Left ventricle myocardium superior (tissue), 1 donor: ENCODE results near the gene ACTN2. TPM values are rescaled to one million over a fixed set of nuclear protein-coding genes. Genes with fewer than 3 reads are reported as not detected.
A peak's percentile ranks its signal among the peaks of the same experiment; 100 is the strongest.

Experiments
- ATAC-seq: fragments of 200-7000 bp; cut with Tn5 transposase; one replicate; pipeline ENCODE4 v1.9.1; 2020; ENCODE audit warnings: mild to moderate bottlenecking, moderate library complexity
- DNase-seq: peaks from one replicate; pipeline ENCODE4 v3.0.0-alpha.2; 2020
- intact Hi-C: fragments of 100-400 bp; cut with micrococcal nuclease; formaldehyde crosslinking; loops from one replicate; pipeline ENCODE4 v1.11.0; 2022
- total RNA-seq: library from RNA; stranded (reverse); fragmentation: NEBNext Ultra II Directional; extraction: Animal tissue kit (Norgen Biotek cat#: 25700); gene quantifications from one replicate; pipeline ENCODE4 v1.2.1, GENCODE V29; 2021
- donor health status: DM: no; HTN: yes; CAD: no; lungs with severe emphysema.

ACTN2 gene
- total RNA-seq, 1 donor from 2014 or later = 2,394 TPM

DNA sequence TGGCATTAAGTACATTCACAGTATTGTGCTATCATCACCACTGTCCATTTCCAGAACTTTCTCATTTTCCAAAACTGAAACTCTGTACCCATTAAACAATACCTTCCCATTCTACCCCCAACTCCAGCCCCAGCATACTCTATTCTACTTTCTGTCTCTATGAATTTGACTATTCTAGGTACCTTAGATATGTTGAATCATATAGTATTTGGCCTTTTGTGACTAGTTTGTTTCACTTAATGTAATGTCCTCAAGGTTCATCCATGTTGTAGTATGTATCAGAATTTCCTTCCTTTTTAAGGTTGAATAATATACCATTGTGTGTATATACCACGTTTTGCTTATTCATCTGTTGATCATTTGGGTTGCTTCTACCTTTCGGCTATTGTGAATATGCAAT lies 120.3 kb downstream of the ACTN2 start:
- intact Hi-C loops = no loop called here
- ATAC-seq = no peak

DNA sequence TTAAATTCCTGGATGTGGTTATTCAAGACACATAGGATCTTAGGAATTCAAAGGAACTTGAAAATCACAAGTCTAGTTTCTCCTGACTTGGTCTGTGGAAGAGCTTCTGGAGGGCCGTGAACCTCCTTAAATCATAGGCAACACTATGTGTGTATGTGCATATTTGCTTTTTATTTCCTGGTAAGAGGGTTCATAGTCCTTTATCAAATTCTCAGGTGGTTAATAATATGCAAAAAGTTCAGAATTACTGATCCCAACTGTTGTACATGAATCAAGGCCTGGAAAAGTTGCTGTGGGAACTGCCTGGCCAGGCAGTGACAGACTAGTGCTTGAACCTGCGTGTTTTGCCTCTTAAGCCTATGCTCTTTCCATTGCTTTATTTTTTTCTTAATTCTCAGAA lies 121.7 kb downstream of the ACTN2 start:
- ATAC-seq (no peak), DNase-seq (no peak)
- intact Hi-C loops = no loop called here

More for the DNA sequence above, 120.3 kb downstream of the ACTN2 start:
- no peak for DNase-seq

- peak; percentile 10 for ATAC-seq
- intact Hi-C loops = no loop called here
- no peak for DNase-seq
Measured at GRCh38 chr1:236808564-236809130, 122.3 kb downstream of the ACTN2 start.

DNA sequence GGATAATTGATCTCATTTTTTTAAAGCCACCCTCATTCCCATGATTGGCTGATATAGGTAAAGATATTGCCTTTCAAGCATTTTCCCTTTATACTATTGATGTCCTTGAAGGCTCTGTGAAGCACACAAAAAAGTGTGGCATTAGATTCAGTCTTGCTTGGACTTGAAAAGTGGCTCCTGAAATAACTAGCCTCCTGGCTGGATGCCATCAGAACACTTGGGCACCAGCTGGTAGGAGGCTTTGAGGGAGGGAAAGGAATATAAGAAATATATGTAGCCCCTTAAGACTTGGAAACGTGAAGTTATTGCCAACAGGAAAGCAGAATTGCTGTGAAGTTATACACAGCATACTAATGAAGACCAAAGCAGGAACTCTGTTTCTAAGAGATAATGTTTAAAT lies 122.8 kb downstream of the ACTN2 start:
- DNase-seq = peak; percentile 29
- intact Hi-C loops = no loop called here
- ATAC-seq = peak; percentile 57

- no peak for DNase-seq
- intact Hi-C loops = no loop called here
- no peak for ATAC-seq
Measured at GRCh38 chr1:236810018-236810417, 123.7 kb downstream of the ACTN2 start.

DNA sequence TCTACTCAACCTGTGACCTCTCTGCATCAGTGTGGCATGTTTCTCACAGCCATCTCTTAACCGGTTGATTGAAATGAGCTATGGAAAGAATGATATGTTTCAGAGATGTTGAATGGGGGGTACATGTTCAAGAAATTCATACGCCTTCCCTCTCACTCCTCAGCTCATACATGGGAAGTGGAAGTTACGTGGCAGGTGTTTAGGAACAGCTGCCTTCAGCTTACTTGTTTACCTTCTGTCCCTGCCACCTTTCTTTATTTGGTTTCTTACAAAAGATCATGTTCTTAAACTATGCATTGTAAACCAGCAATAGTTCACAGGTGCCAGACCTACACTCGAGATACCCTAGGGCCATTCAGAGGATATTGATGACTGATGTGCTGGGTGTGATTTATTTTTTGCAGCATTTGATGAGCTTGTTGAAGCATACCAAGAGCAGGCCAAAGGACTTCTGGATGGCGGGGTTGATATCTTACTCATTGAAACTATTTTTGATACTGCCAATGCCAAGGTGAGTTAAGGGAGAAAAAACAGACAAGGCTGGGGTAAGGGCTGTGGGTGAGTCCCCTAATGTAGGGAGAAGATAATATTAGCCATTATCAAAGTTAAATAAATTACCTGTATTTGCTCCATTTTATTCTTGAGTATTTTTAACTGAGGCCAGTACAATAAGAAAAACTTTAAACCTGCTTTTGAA lies 126.2 kb downstream of the ACTN2 start:
- intact Hi-C loops = no loop called here
- ATAC-seq (peak; percentile 33), DNase-seq (no peak)

Other genes starting within 250 kb of the ACTN2 start
- 86.0 TPM for gene LGALS8, start 162.5 kb upstream of the ACTN2 start, total RNA-seq
- 11.3 TPM for gene HEATR1, start 82.0 kb upstream of the ACTN2 start, total RNA-seq
- 52.7 TPM for gene MTR, start 108.8 kb downstream of the ACTN2 start, total RNA-seq